GM12801 (cell line): Measurements from ENCODE around the gene STAB1.

Experiments used
- CTCF ChIP-seq: IDR thresholded peaks from one replicate; pipeline ENCODE4 v1.5.1; 2011; ENCODE audit warnings: control low read depth; ENCODE audit not compliant: insufficient read length; ENCODE audit errors: extremely low read depth

STAB1 gene

GRCh38 chr3:52539010-52539653 is 44.0 kb downstream of the STAB1 start:
- TF ChIP-seq CTCF: no peak

- no peak for TF ChIP-seq CTCF
These were observed 45.9 kb downstream of the STAB1 start for GRCh38 chr3:52541050-52541449.

- TF ChIP-seq CTCF: no peak
These were observed 49.8 kb downstream of the STAB1 start for GRCh38 chr3:52544937-52545336.

GRCh38 chr3:52546111-52546901 is 51.2 kb downstream of the STAB1 start:
- TF ChIP-seq CTCF: no peak

- no peak for TF ChIP-seq CTCF
These were observed 52.0 kb downstream of the STAB1 start for GRCh38 chr3:52547143-52547542.

GRCh38 chr3:52551118-52551517 is 56.0 kb downstream of the STAB1 start:
- no peak for TF ChIP-seq CTCF

GRCh38 chr3:52552089-52552488 is 57.0 kb downstream of the STAB1 start:
- TF ChIP-seq CTCF: no peak
